Upper lobe of right lung (tissue), 1 donor: ENCODE data around the gene TDRD10. TPM values are rescaled to one million over a fixed set of nuclear protein-coding genes. Genes with fewer than 3 reads are reported as not detected.

ENCODE experiments used
- ATAC-seq: fragments of 200-7000 bp; cut with Tn5 transposase; one replicate; pipeline ENCODE4 v1.9.1; 2020; ENCODE audit warnings: mild to moderate bottlenecking, moderate library complexity
- DNase-seq: peaks from one replicate; pipeline ENCODE4 v3.0.0-alpha.2; 2020
- H3K27ac ChIP-seq: fragments of 200-600 bp; one replicate; pipeline ENCODE4 v1.8.0; 2022
- H3K27me3 ChIP-seq: fragments of 200-600 bp; one replicate; pipeline ENCODE4 v1.8.0; 2022; ENCODE audit warnings: mild to moderate bottlenecking
- H3K36me3 ChIP-seq: fragments of 200-600 bp; one replicate; pipeline ENCODE4 v1.8.0; 2022
- H3K4me1 ChIP-seq: fragments of 200-600 bp; one replicate; pipeline ENCODE4 v1.8.0; 2022
- H3K4me3 ChIP-seq: fragments of 200-600 bp; one replicate; pipeline ENCODE4 v1.8.0; 2022; ENCODE audit warnings: mild to moderate bottlenecking
- H3K9me3 ChIP-seq: fragments of 200-600 bp; one replicate; pipeline ENCODE4 v1.8.0; 2022
- CTCF ChIP-seq: fragments of 200-600 bp; IDR thresholded peaks from one replicate; pipeline ENCODE4 v1.8.0; 2022; ENCODE audit warnings: antibody characterized with exemption
- intact Hi-C: fragments of 100-400 bp; cut with DNase I; formaldehyde crosslinking; loops from one replicate; pipeline ENCODE4 v1.11.0; 2022
- long read RNA-seq: library from polyadenylated mRNA; unstranded; transcript quantifications from one replicate; pipeline ENCODE4 v2.0.0, GENCODE V29; 2021
- total RNA-seq: library from RNA; stranded (reverse); fragmentation: NEBNext Ultra II Directional; extraction: Animal tissue kit (Norgen Biotek cat#: 25700); gene quantifications from one replicate; pipeline ENCODE4 v1.2.1, GENCODE V29; 2021
- donor health status: DM: no; HTN: yes; CAD: no; lungs with severe emphysema.

The TDRD10 gene
- total RNA-seq, result 21.7 TPM
- long read RNA-seq, partial matches to known transcripts, result 7 of 50 reads
- long read RNA-seq, other reads (novel, unspliced or antisense), result 42 of 50 reads

- Histone ChIP-seq H3K4me3 (peak within 1 kb of the TSS; percentile 61), H3K9me3 (no peaks in the 10 kb centered on the region), H3K36me3 (peaks cover 11% of the 10 kb centered on the region), H3K27me3 (no peaks in the 10 kb centered on the region), H3K4me1 (peaks cover 22% of the 10 kb centered on the region), H3K27ac (peak within 1 kb of the TSS; percentile 84)
- ATAC-seq, result peak; percentile 85
- no peak for TF ChIP-seq CTCF
- DNase-seq, result peak; percentile 80
- intact Hi-C loops, result no loop called here
These were observed at the start of gene TDRD10, which contains the start of gene SHE for GRCh38 chr1:154502066-154502743. Gene TDRD10 (plus strand): TSS chr1:154502219. CDS start chr1:154506904, 4,685 bp downstream. Gene SHE (minus strand): TSS chr1:154502412. CDS start chr1:154502026, 386 bp downstream.

- ATAC-seq, result peak; percentile 38
- TF ChIP-seq CTCF, result no peak
- H3K36me3 ChIP-seq, result peaks cover 67% of the 10 kb centered on the region
- H3K4me1 ChIP-seq, result peaks cover 9% of the 10 kb centered on the region
- H3K27ac ChIP-seq, result no peak overlapping the region
- no peaks in the 10 kb centered on the region for H3K9me3 ChIP-seq
- DNase-seq, result no peak
- H3K27me3 ChIP-seq, result no peaks in the 10 kb centered on the region
- intact Hi-C loops, result no loop called here
- H3K4me3 ChIP-seq, result no peak overlapping the region
These were observed 48.9 kb upstream of the TDRD10 start for GRCh38 chr1:154453161-154453560.

- peak; percentile 73 for ATAC-seq
- TF ChIP-seq CTCF, result no peak
- Histone ChIP-seq H3K27me3 (no peaks in the 10 kb centered on the region), H3K27ac (no peak overlapping the region), H3K4me3 (no peak overlapping the region), H3K9me3 (no peaks in the 10 kb centered on the region), H3K36me3 (peaks cover 65% of the 10 kb centered on the region), H3K4me1 (peaks cover 9% of the 10 kb centered on the region)
- intact Hi-C loops, result no loop called here
- no peak for DNase-seq
These were observed 48.3 kb upstream of the TDRD10 start for GRCh38 chr1:154453574-154454352.

GRCh38 chr1:154454386-154455120 lies 47.5 kb upstream of the TDRD10 start:
- no peak for DNase-seq
- peaks cover 66% of the 10 kb centered on the region for H3K36me3 ChIP-seq
- no peak overlapping the region for H3K4me3 ChIP-seq
- H3K9me3 ChIP-seq, result no peaks in the 10 kb centered on the region
- intact Hi-C loops, result no loop called here
- no peaks in the 10 kb centered on the region for H3K27me3 ChIP-seq
- no peak for TF ChIP-seq CTCF
- H3K4me1 ChIP-seq, result peaks cover 9% of the 10 kb centered on the region
- H3K27ac ChIP-seq, result no peak overlapping the region
- peak; percentile 36 for ATAC-seq

- Histone ChIP-seq H3K4me3 (no peak overlapping the region), H3K4me1 (peaks cover 11% of the 10 kb centered on the region), H3K27ac (no peak overlapping the region), H3K36me3 (peaks cover 59% of the 10 kb centered on the region), H3K27me3 (no peaks in the 10 kb centered on the region), H3K9me3 (no peaks in the 10 kb centered on the region)
- ATAC-seq (peak; percentile 70), DNase-seq (no peak)
- intact Hi-C loops, result no loop called here
- no peak for TF ChIP-seq CTCF
These were observed 45.4 kb upstream of the TDRD10 start for GRCh38 chr1:154456631-154457030.
